Neural progenitor cell (in vitro differentiated cells): ENCODE data around the gene POU1F1. TPM values are rescaled to one million over a fixed set of nuclear protein-coding genes. Genes with fewer than 3 reads are reported as not detected.
A peak's percentile ranks its signal among the peaks of the same experiment; 100 is the strongest.

Experiments used
- DNase-seq: peaks from one replicate; pipeline ENCODE4 v3.0.0-alpha.2; 2016; ENCODE audit warnings: low spot score
- H2AFZ ChIP-seq: fragments of 200-600 bp; sonication (generic); replicated peaks from 2 replicates; pipeline ENCODE4 v1.6.1; 2016; ENCODE audit warnings: antibody characterized with exemption
- H3F3A ChIP-seq: fragments of 200-600 bp; sonication (generic); 2 replicates; pipeline ENCODE4 v1.6.1; 2016; ENCODE audit warnings: antibody characterized with exemption, low read depth
- H3K27ac ChIP-seq: fragments of 200-600 bp; sonication (generic); 2 replicates; pipeline ENCODE4 v1.5.1; 2016; ENCODE audit warnings: mild to moderate bottlenecking
- H3K27me3 ChIP-seq: fragments of 200-600 bp; sonication (generic); 2 replicates; pipeline ENCODE4 v1.6.1; 2016; ENCODE audit warnings: mild to moderate bottlenecking, moderate library complexity
- H3K36me3 ChIP-seq: fragments of 200-600 bp; sonication (generic); 2 replicates; pipeline ENCODE4 v1.5.1; 2016
- H3K4me1 ChIP-seq: fragments of 200-600 bp; sonication (generic); 2 replicates; pipeline ENCODE4 v1.6.1; 2016; ENCODE audit warnings: mixed run types
- H3K4me2 ChIP-seq: fragments of 200-600 bp; sonication (generic); 2 replicates; pipeline ENCODE4 v1.6.1; 2016
- H3K4me3 ChIP-seq: fragments of 200-600 bp; sonication (generic); 2 replicates; pipeline ENCODE4 v1.5.1; 2016
- H3K79me2 ChIP-seq: fragments of 200-600 bp; sonication (generic); 2 replicates; pipeline ENCODE4 v1.6.1; 2016; ENCODE audit warnings: low read depth
- H3K9ac ChIP-seq: fragments of 200-600 bp; sonication (generic); 2 replicates; pipeline ENCODE4 v1.6.1; 2016
- H3K9me3 ChIP-seq: fragments of 200-600 bp; sonication (generic); 2 replicates; pipeline ENCODE4 v1.5.1; 2016; ENCODE audit warnings: low read depth
- H4K20me1 ChIP-seq: fragments of 200-600 bp; sonication (generic); 2 replicates; pipeline ENCODE4 v1.6.1; 2016; ENCODE audit warnings: low read depth
- H3K27ac Mint-ChIP-seq: 3 replicates; pipeline ENCODE4 v1.8.0; 2021; ENCODE audit warnings: mixed read lengths
- H3K27me3 Mint-ChIP-seq: 2 replicates; pipeline ENCODE4 v1.8.0; 2022; ENCODE audit warnings: low read depth, mild to moderate bottlenecking, inconsistent platforms, moderate library complexity, mixed read lengths; ENCODE audit not compliant: insufficient read depth
- H3K36me3 Mint-ChIP-seq: 3 replicates; pipeline ENCODE4 v1.8.0; 2021; ENCODE audit warnings: mixed read lengths
- H3K4me1 Mint-ChIP-seq: 3 replicates; pipeline ENCODE4 v1.8.0; 2021; ENCODE audit warnings: mixed read lengths
- H3K4me3 Mint-ChIP-seq: 3 replicates; pipeline ENCODE4 v1.8.0; 2021; ENCODE audit warnings: mild to moderate bottlenecking, moderate library complexity, mixed read lengths
- H3K9me3 Mint-ChIP-seq: 3 replicates; pipeline ENCODE4 v1.8.0; 2020; ENCODE audit warnings: mixed read lengths
- EZH2 ChIP-seq: fragments of 200-600 bp; sonication (generic); IDR thresholded peaks from 2 replicates; pipeline ENCODE4 v1.6.1; 2017; ENCODE audit warnings: antibody characterized with exemption, mild to moderate bottlenecking, moderate library complexity
- EZH2phosphoT487 ChIP-seq: fragments of 200-600 bp; sonication (generic); IDR thresholded peaks from 2 replicates; pipeline ENCODE4 v1.6.1; 2017; ENCODE audit warnings: antibody characterized with exemption
- total RNA-seq: library from RNA; depleted of rRNA; stranded (reverse); fragments of >200 nt; gene quantifications from 2 replicates; pipeline ENCODE4 v1.2.3, GENCODE V29; 2015; ENCODE audit warnings: low replicate concordance
- TF ChIP-seq, protein P1 (sequence below): fragments of 200-600 bp; sonication (generic); IDR thresholded peaks from 2 replicates; pipeline ENCODE4 v1.5.1; 2017; ENCODE audit warnings: antibody characterized with exemption, mild to moderate bottlenecking

Gene POU1F1
- total RNA-seq, 1 donor from 2014 or later: not detected

DNA sequence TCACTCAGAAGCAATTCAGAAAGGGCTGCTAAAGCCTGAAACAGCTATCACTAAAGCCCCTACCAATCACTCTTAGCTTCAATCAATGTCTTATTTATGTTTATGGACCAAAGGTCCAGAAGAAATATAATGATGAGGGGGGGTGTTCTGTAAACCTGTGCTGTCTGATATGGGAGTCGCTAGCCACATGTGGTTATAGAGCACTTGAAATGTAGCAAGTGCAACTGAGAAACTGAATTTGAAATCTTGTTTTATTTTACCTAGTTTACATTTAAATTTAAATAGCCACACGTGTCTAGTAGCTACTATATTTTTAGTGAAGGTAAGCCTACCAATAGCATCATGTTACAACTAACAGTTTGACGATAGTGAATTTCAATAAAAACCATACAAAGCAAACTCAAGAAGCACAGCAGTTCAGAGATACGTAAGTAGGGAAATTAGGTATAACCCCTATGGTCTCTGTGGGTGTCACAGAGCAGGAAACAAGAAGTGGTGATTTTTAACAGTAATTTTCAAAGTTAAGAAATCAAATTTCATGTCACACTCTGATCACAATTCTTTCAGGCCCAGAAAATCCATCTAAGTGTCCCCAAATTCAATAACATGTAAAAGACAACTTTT, 3.6 kb downstream of the POU1F1 start:
- Histone ChIP-seq H3K4me2 (no peak overlapping the region), H3K36me3 (no peaks in the 10 kb centered on the region), H3K27ac (no peak overlapping the region), H3K9ac (no peak overlapping the region), H4K20me1 (no peaks in the 10 kb centered on the region), H3F3A (no peaks in the 10 kb centered on the region), H2AFZ (no peak overlapping the region), H3K79me2 (no peaks in the 10 kb centered on the region), H3K4me1 (peaks cover 4% of the 10 kb centered on the region), H3K4me3 (no peak overlapping the region), H3K27me3 (no peaks in the 10 kb centered on the region), H3K9me3 (no peaks in the 10 kb centered on the region)
- no peak for DNase-seq
- H3K4me1 Mint-ChIP-seq: peaks cover 8% of the 10 kb centered on the region
- no peak overlapping the region for H3K27ac Mint-ChIP-seq
- no peaks in the 10 kb centered on the region for H3K9me3 Mint-ChIP-seq
- no peaks in the 10 kb centered on the region for H3K36me3 Mint-ChIP-seq
- H3K27me3 Mint-ChIP-seq: no peaks in the 10 kb centered on the region
- no peak for TF ChIP-seq EZH2phosphoT487
- TF ChIP-seq EZH2: no peak
- TF ChIP-seq, protein P1, sequence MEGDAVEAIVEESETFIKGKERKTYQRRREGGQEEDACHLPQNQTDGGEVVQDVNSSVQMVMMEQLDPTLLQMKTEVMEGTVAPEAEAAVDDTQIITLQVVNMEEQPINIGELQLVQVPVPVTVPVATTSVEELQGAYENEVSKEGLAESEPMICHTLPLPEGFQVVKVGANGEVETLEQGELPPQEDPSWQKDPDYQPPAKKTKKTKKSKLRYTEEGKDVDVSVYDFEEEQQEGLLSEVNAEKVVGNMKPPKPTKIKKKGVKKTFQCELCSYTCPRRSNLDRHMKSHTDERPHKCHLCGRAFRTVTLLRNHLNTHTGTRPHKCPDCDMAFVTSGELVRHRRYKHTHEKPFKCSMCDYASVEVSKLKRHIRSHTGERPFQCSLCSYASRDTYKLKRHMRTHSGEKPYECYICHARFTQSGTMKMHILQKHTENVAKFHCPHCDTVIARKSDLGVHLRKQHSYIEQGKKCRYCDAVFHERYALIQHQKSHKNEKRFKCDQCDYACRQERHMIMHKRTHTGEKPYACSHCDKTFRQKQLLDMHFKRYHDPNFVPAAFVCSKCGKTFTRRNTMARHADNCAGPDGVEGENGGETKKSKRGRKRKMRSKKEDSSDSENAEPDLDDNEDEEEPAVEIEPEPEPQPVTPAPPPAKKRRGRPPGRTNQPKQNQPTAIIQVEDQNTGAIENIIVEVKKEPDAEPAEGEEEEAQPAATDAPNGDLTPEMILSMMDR: no peak
- no peak overlapping the region for H3K4me3 Mint-ChIP-seq

- no peak overlapping the region for H3K27ac Mint-ChIP-seq
- H3K27me3 Mint-ChIP-seq: no peaks in the 10 kb centered on the region
- H3K36me3 Mint-ChIP-seq: no peaks in the 10 kb centered on the region
- no peaks in the 10 kb centered on the region for H3F3A ChIP-seq
- H3K4me1 Mint-ChIP-seq: peaks cover 8% of the 10 kb centered on the region
- no peaks in the 10 kb centered on the region for H3K79me2 ChIP-seq
- no peak overlapping the region for H3K27ac ChIP-seq
- DNase-seq: no peak
- no peaks in the 10 kb centered on the region for H3K9me3 Mint-ChIP-seq
- H3K9ac ChIP-seq: no peak overlapping the region
- H3K36me3 ChIP-seq: no peaks in the 10 kb centered on the region
- H3K4me2 ChIP-seq: no peak overlapping the region
- TF ChIP-seq, protein P1: no peak
- TF ChIP-seq EZH2phosphoT487 (no peak), EZH2 (no peak)
- no peaks in the 10 kb centered on the region for H4K20me1 ChIP-seq
- H3K4me1 ChIP-seq: peaks cover 4% of the 10 kb centered on the region
- no peak overlapping the region for H3K4me3 ChIP-seq
- no peaks in the 10 kb centered on the region for H3K27me3 ChIP-seq
- H3K4me3 Mint-ChIP-seq: no peak overlapping the region
- H3K9me3 ChIP-seq: no peaks in the 10 kb centered on the region
- peak overlapping the region; percentile 15 for H2AFZ ChIP-seq
These were observed 5.3 kb downstream of the POU1F1 start for GRCh38 chr3:87270908-87271700.

DNA sequence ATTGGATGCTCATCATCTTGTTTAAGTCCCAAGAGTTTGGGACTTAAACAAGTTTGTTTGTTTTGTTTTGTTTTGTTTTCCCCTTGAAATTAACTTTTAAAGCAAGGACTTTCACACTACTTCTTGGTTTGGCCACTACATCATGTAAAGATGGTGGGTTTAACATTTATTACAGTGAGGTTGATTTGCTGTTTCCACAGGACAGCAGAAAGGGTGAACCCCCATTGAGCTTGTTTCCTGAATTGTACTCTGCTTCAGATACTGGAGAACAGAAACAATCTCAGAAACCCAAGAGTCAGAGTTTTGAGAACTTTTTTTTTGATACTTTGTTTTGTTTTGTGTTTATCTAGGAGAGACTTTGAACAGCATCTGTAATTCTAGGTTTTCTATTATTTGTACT, 6.7 kb downstream of the POU1F1 start:
- Histone ChIP-seq H3F3A (peaks cover 2% of the 10 kb centered on the region), H3K36me3 (no peaks in the 10 kb centered on the region), H3K4me2 (no peak overlapping the region), H3K9me3 (no peaks in the 10 kb centered on the region), H3K4me3 (no peak overlapping the region), H3K27ac (no peak overlapping the region), H3K4me1 (peaks cover 4% of the 10 kb centered on the region), H3K9ac (no peak overlapping the region), H4K20me1 (no peaks in the 10 kb centered on the region), H3K27me3 (no peaks in the 10 kb centered on the region), H3K79me2 (no peaks in the 10 kb centered on the region), H2AFZ (peak overlapping the region; percentile 78)
- H3K4me1 Mint-ChIP-seq: peaks cover 8% of the 10 kb centered on the region
- H3K27ac Mint-ChIP-seq: no peak overlapping the region
- H3K27me3 Mint-ChIP-seq: no peaks in the 10 kb centered on the region
- DNase-seq: no peak
- no peaks in the 10 kb centered on the region for H3K9me3 Mint-ChIP-seq
- no peak overlapping the region for H3K4me3 Mint-ChIP-seq
- TF ChIP-seq, protein P1: no peak
- TF ChIP-seq EZH2 (no peak), EZH2phosphoT487 (no peak)
- H3K36me3 Mint-ChIP-seq: no peaks in the 10 kb centered on the region
